ENCODE data around the gene KCNJ6. TPM values are rescaled to one million over a fixed set of nuclear protein-coding genes. Genes with fewer than 3 reads are reported as not detected.

KCNJ6 gene
- total and polyA plus RNA-seq, 2 of the 8 experiments (the other 6 are each of a cell fraction or from before 2014, with no cell fraction given), result 0.51 to 1.2 TPM

DNA sequence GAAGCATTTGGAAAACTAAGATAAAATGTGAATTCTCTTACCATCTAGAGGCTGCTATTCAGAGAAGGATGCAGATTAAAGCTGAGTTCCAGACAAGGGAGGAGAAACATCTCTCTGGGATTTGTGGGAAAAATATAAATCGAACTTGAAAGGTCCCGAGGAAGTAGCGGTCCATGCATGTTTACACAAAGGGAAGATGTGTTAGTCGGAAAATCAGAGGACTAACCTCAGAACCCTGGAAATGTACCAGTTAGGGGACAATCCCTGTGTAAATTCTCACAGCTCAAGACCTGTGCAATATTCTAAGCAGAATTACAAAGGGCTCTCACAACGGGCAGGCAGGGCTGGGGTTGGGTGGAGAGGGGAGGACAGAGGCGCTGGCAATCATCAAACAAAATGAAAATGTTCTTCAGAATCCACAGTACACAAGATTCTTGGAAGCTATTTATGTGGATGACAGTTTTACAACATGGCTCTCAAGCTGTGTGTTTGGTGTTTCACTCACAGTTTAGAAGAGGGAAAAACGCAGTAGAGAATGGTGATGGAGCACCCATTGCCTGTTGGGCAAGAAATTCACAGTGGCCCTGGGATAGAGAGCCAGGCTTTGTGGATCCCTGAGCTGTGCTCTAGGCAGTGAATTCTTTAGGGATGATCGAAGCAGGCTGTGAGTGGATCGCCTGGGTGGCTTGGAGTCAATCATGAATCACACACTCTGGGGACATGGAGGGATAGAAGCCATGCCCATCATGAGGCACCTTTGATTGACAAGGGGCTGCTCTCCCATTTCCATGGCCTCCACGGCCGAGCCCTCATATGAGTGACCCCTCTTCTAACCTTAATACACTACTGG lies 47.6 kb downstream of the KCNJ6 start:
- Histone ChIP-seq H2AK5ac (ENCODE audit: low read depth, low read length) (no peak overlapping the region), H4K20me1 (replicated peaks in 1 of 2; ENCODE audit: control insufficient read depth in 1 of 2, insufficient read depth in 2 of 2, low read length in 2 of 2) (no peaks in the 10 kb centered on the region), H2BK20ac (ENCODE audit: low read length) (no peak overlapping the region), H3K79me1 (ENCODE audit: low read depth, low read length) (no peaks in the 10 kb centered on the region), H3K4me2 (ENCODE audit: insufficient read depth in 1 of 2, low read depth in 2 of 2, low read length in 2 of 2) (no peak overlapping the region), H3K9me3 (ENCODE audit: insufficient read depth in 2 of 2, low read depth in 1 of 2, low read length in 1 of 2) (no peaks in the 10 kb centered on the region), H3K4me1 (replicated peaks in 1 of 4; ENCODE audit: control insufficient read depth in 3 of 4, insufficient read depth in 4 of 4, low read length in 3 of 4) (no peaks in the 10 kb centered on the region; a peak in 1 of 7 replicates), H3K79me2 (ENCODE audit: control insufficient read depth in 1 of 2, insufficient read depth in 2 of 2, low read length in 2 of 2) (no peaks in the 10 kb centered on the region), H3K56ac (replicated peaks; ENCODE audit: insufficient read length, low read depth, low read length) (no peak overlapping the region), H3K14ac (ENCODE audit: insufficient read length) (no peak overlapping the region), H3K23me2 (ENCODE audit: low read depth, low read length) (no peaks in the 10 kb centered on the region), H3K27ac (ENCODE audit: low read depth, low read length) (no peak overlapping the region), H4K5ac (ENCODE audit: insufficient read length, low read depth, low read length) (no peak overlapping the region), H4K8ac (ENCODE audit: extremely low read depth, insufficient read depth, low read length) (no peak overlapping the region), H3K23ac (ENCODE audit: insufficient read length) (no peak overlapping the region), H4K91ac (replicated peaks; ENCODE audit: insufficient read length, low read length) (no peak overlapping the region), H3K4ac (replicated peaks; ENCODE audit: insufficient read length, low read depth, low read length) (no peak overlapping the region), H3K27me3 (replicated peaks in 1 of 4; ENCODE audit: control insufficient read depth in 3 of 4, extremely low read depth in 1 of 4, insufficient read depth in 3 of 4, low read length in 3 of 4) (no peaks in the 10 kb centered on the region), H3K9ac (replicated peaks in 1 of 4; ENCODE audit: extremely low read depth in 1 of 4, low read depth in 3 of 4, low read length in 3 of 4) (no peak overlapping the region), H3K36me3 (ENCODE audit: control insufficient read depth in 2 of 4, insufficient read depth in 4 of 4, low read length in 3 of 4) (no peaks in the 10 kb centered on the region), H3K18ac (ENCODE audit: extremely low read depth, low read length) (no peak overlapping the region), H2AFZ (ENCODE audit: low read length) (no peak overlapping the region), H2BK120ac (replicated peaks; ENCODE audit: low read depth, low read length) (no peak overlapping the region), H2BK12ac (ENCODE audit: low read depth, low read length) (no peak overlapping the region), H3K4me3 (ENCODE audit: extremely low read depth in 1 of 4, insufficient read depth in 2 of 4, low read depth in 3 of 4, low read length in 4 of 4) (no peak overlapping the region), H2BK5ac (ENCODE audit: low read depth, low read length) (no peak overlapping the region), H2BK15ac (ENCODE audit: low read length) (no peak overlapping the region)
- 89% methylated on average over 11 of the region's 11 CpGs; no CpG with 5 or more reads in 1 of the 2 experiments for WGBS, 2 experiments (ENCODE audit: extremely low coverage in 1 of 2, insufficient coverage in 1 of 2, insufficient read length in 1 of 2, insufficient replicate concordance in 2 of 2, low coverage in 1 of 2, low lambda C conversion rate in 2 of 2, missing lambda C conversion rate in 1 of 2)
- ChIA-PET POLR2A (ENCODE audit: partially characterized antibody) (no interaction called here), CTCF (ENCODE audit: partially characterized antibody) (interaction anchor here (0.5 to 1.6 kb wide), 7 partner anchors 9 to 170 kb away, joined by 3 to 5 read pairs (median 3); no protein-coding TSS in a partner anchor)
- DNase-seq (ENCODE audit: low read depth in 1 of 2, low spot score in 2 of 2) (no peak), FAIRE-seq (no peak)
- TF ChIP-seq YY1 (IDR thresholded peaks at IDR 0.05; ENCODE audit: low read depth, low read length) (no peak), HDAC6 (IDR thresholded peaks at IDR 0.05; ENCODE audit: low read depth, low read length) (no peak), CBX8 (IDR thresholded peaks at IDR 0.05; ENCODE audit: borderline replicate concordance, low read depth, low read length) (no peak), TEAD4 (IDR thresholded peaks at IDR 0.05; ENCODE audit: low read depth, low read length) (no peak), TBP (IDR thresholded peaks at IDR 0.05; ENCODE audit: low read depth, low read length) (no peak), KDM1A (IDR thresholded peaks at IDR 0.05; ENCODE audit: borderline replicate concordance, low read length) (no peak), POU5F1 (IDR thresholded peaks at IDR 0.05; ENCODE audit: low read depth, low read length) (no peak), EZH2 (IDR thresholded peaks at IDR 0.05; ENCODE audit: low read depth, low read length, severe bottlenecking) (no peak), RBBP5 (IDR thresholded peaks at IDR 0.05; ENCODE audit: borderline replicate concordance, low read depth, low read length) (no peak), KDM4A (IDR thresholded peaks at IDR 0.05; ENCODE audit: low read depth, low read length, severe bottlenecking) (no peak), GABPA (IDR thresholded peaks at IDR 0.05; ENCODE audit: borderline replicate concordance, insufficient read depth, low read length) (no peak)
- TF ChIP-seq, protein P1, sequence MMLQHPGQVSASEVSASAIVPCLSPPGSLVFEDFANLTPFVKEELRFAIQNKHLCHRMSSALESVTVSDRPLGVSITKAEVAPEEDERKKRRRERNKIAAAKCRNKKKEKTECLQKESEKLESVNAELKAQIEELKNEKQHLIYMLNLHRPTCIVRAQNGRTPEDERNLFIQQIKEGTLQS (IDR thresholded peaks at IDR 0.05; ENCODE audit: insufficient read depth, low read depth, low read length), result no peak
